Measurements from ENCODE around the gene REPS2. TPM values are rescaled to one million over a fixed set of nuclear protein-coding genes. Genes with fewer than 3 reads are reported as not detected.

REPS2 gene
- total RNA-seq, 4 donors from 2014 or later, result 10.8 to 37.0 (median 17.5) TPM

DNA sequence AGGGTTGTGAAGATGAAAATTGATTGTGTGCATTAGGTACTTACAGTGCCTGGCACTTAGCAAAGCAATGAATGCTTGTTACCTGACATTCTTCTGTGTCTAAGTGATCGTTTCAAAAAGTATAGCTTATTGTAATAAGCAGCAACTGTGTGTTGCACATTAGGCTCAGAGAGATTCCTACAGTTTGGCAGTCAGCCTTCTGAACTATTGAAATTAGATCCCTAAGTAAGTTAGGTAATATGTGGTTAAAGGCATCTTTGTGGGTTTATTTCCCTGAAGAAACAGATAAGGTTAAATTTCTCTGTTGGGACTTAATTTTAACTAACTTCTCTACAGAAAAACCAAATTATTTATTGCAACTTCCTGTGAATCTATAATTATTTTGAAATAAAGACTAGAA lies 93.4 kb downstream of the REPS2 start:
- Histone ChIP-seq H3K27me3 (no peaks in the 10 kb centered on the region), H3K9me3 (no peaks in the 10 kb centered on the region), H3K4me3 (no peak overlapping the region), H3K4me1 (no peaks in the 10 kb centered on the region), H3K36me3 (no peaks in the 10 kb centered on the region), H3K27ac (no peak overlapping the region)
- intact Hi-C loops (cut with DNase I; ENCODE audit: low total_unique reads), result no loop called here
- DNase-seq, result no peak
- WGBS, 2 donors (ENCODE audit: low coverage in 1 of 2), result 73% methylated on average over 1 of the region's 1 CpG; no CpG with 5 or more reads in 1 of the 2 donors
- TF ChIP-seq POLR2AphosphoS5 (IDR thresholded peaks at IDR 0.05) (no peak), EP300 (IDR thresholded peaks at IDR 0.05; ENCODE audit: low read depth) (no peak), POLR2A (IDR thresholded peaks at IDR 0.05) (no peak)
- TF ChIP-seq, protein P1, sequence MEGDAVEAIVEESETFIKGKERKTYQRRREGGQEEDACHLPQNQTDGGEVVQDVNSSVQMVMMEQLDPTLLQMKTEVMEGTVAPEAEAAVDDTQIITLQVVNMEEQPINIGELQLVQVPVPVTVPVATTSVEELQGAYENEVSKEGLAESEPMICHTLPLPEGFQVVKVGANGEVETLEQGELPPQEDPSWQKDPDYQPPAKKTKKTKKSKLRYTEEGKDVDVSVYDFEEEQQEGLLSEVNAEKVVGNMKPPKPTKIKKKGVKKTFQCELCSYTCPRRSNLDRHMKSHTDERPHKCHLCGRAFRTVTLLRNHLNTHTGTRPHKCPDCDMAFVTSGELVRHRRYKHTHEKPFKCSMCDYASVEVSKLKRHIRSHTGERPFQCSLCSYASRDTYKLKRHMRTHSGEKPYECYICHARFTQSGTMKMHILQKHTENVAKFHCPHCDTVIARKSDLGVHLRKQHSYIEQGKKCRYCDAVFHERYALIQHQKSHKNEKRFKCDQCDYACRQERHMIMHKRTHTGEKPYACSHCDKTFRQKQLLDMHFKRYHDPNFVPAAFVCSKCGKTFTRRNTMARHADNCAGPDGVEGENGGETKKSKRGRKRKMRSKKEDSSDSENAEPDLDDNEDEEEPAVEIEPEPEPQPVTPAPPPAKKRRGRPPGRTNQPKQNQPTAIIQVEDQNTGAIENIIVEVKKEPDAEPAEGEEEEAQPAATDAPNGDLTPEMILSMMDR (IDR thresholded peaks at IDR 0.05), result no peak
- in situ Hi-C loops (cut with MboI; ENCODE audit: low pct_ligation_motif_present in 1 of 4, low pct_unique_long_range_greater_than_20kb in 1 of 4, low sequenced_read_pairs in 3 of 4), result loop anchor here (10.0 to 25.0 kb wide), 3 partner anchors 128 to 155 kb away; no protein-coding TSS in a partner anchor

- no peak for DNase-seq
- no peaks in the 10 kb centered on the region for H3K27me3 ChIP-seq
- H3K36me3 ChIP-seq, result no peaks in the 10 kb centered on the region
- H3K9me3 ChIP-seq, result no peaks in the 10 kb centered on the region
- in situ Hi-C loops (cut with MboI; ENCODE audit: low pct_ligation_motif_present in 1 of 4, low pct_unique_long_range_greater_than_20kb in 1 of 4, low sequenced_read_pairs in 3 of 4) (loop anchor here (10.0 to 25.0 kb wide), 3 partner anchors 128 to 156 kb away; no protein-coding TSS in a partner anchor), intact Hi-C loops (cut with DNase I; ENCODE audit: low total_unique reads) (no loop called here)
- WGBS, 2 donors (ENCODE audit: low coverage in 1 of 2), result 82% methylated on average over 1 of the region's 1 CpG; no CpG with 5 or more reads in 1 of the 2 donors
- H3K4me3 ChIP-seq, result no peak overlapping the region
- H3K27ac ChIP-seq, result no peak overlapping the region
- TF ChIP-seq, protein P1 (IDR thresholded peaks at IDR 0.05), result no peak
- no peak for TF ChIP-seq POLR2A (IDR thresholded peaks at IDR 0.05)
- TF ChIP-seq POLR2AphosphoS5 (IDR thresholded peaks at IDR 0.05), result no peak
- TF ChIP-seq EP300 (IDR thresholded peaks at IDR 0.05; ENCODE audit: low read depth), result no peak
- no peaks in the 10 kb centered on the region for H3K4me1 ChIP-seq
Observed at GRCh38 chrX:17040711-17041110, 94.3 kb downstream of the REPS2 start.

DNA sequence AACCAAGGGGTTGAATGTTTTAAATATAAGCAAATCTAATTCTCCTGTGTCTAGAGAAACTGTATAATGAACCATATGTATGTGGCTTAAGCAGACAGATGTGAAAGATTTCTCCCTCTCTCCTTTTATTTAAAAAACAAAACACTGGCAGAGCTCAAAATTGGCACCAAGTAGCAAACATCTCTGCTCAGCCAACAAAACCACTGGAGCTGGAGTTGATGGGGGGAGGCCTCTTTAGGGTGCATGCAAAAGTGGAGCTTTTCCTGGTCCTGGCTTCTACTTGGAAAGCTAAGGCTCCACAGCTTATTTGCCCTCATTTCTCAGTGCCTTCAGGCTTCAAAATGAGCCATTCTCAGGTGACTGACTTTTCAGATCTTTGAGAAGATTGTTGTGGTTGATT lies 95.6 kb downstream of the REPS2 start:
- no peaks in the 10 kb centered on the region for H3K27me3 ChIP-seq
- TF ChIP-seq, protein P1 (IDR thresholded peaks at IDR 0.05), result no peak
- TF ChIP-seq EP300 (IDR thresholded peaks at IDR 0.05; ENCODE audit: low read depth) (no peak), POLR2AphosphoS5 (IDR thresholded peaks at IDR 0.05) (no peak), POLR2A (IDR thresholded peaks at IDR 0.05) (no peak)
- no peak overlapping the region for H3K27ac ChIP-seq
- DNase-seq, result no peak
- no peaks in the 10 kb centered on the region for H3K9me3 ChIP-seq
- H3K4me1 ChIP-seq, result no peaks in the 10 kb centered on the region
- H3K36me3 ChIP-seq, result no peaks in the 10 kb centered on the region
- H3K4me3 ChIP-seq, result no peak overlapping the region
- intact Hi-C loops (cut with DNase I; ENCODE audit: low total_unique reads), result no loop called here
- in situ Hi-C loops (cut with MboI; ENCODE audit: low pct_ligation_motif_present in 1 of 4, low pct_unique_long_range_greater_than_20kb in 1 of 4, low sequenced_read_pairs in 3 of 4), result loop anchor here (10.0 to 25.0 kb wide), 3 partner anchors 130 to 157 kb away; no protein-coding TSS in a partner anchor

DNA sequence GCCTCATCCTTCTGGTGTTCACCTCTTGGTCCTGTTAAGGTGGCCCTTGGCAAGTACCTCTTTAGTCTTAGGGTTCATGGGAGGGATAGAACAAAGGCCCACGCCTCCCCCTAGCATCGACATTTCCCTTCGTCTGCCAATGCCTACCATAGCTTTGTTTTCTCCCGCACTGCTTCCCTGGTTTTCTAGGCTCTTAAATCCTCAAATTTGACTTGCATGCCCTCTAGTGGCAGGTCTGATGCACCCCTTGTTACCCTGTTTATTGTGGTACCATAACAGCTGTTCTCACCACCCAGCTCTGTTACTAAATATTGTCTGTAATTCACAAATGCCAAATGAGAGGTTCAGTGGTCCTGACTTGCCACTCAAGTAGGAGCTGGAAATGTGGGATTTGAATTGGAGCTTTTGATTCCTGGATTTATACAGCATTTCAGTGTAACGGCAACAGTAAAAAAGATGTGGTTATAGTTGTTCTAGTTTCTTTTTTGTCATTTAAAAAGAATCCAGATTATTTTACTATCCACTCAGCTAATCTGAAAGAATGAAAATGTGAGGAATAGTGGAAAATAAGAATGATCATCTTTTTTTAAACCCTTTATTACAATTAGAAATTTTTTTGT lies 100.1 kb downstream of the REPS2 start:
- TF ChIP-seq POLR2AphosphoS5 (IDR thresholded peaks at IDR 0.05) (no peak), EP300 (IDR thresholded peaks at IDR 0.05; ENCODE audit: low read depth) (no peak), POLR2A (IDR thresholded peaks at IDR 0.05) (no peak)
- TF ChIP-seq, protein P1 (IDR thresholded peaks at IDR 0.05), result peak; percentile 60 to 76 (median 67)
- no peaks in the 10 kb centered on the region for H3K27me3 ChIP-seq
- 20 to 88% methylated on average over 1 to 5 of the region's 5 CpGs for WGBS, 2 donors (ENCODE audit: low coverage in 1 of 2)
- in situ Hi-C loops (cut with MboI; ENCODE audit: low pct_ligation_motif_present in 1 of 4, low pct_unique_long_range_greater_than_20kb in 1 of 4, low sequenced_read_pairs in 3 of 4), result loop anchor here (10.0 to 25.0 kb wide), 3 partner anchors 134 to 162 kb away; no protein-coding TSS in a partner anchor
- no peaks in the 10 kb centered on the region for H3K9me3 ChIP-seq
- DNase-seq, result peak; percentile 67
- intact Hi-C loops (cut with DNase I; ENCODE audit: low total_unique reads), result no loop called here
- H3K4me1 ChIP-seq, result no peaks in the 10 kb centered on the region
- no peaks in the 10 kb centered on the region for H3K36me3 ChIP-seq
- H3K4me3 ChIP-seq, result no peak overlapping the region
- no peak overlapping the region for H3K27ac ChIP-seq

Measured in transverse colon (tissue), 4 donors.